ENCODE data around the gene TUBB.
"Not testable (repeated sequence)": the region's sequence is repeated elsewhere in the genome, so short reads cannot be mapped to it uniquely, and the experiment has no call there.

Gene TUBB

DNA sequence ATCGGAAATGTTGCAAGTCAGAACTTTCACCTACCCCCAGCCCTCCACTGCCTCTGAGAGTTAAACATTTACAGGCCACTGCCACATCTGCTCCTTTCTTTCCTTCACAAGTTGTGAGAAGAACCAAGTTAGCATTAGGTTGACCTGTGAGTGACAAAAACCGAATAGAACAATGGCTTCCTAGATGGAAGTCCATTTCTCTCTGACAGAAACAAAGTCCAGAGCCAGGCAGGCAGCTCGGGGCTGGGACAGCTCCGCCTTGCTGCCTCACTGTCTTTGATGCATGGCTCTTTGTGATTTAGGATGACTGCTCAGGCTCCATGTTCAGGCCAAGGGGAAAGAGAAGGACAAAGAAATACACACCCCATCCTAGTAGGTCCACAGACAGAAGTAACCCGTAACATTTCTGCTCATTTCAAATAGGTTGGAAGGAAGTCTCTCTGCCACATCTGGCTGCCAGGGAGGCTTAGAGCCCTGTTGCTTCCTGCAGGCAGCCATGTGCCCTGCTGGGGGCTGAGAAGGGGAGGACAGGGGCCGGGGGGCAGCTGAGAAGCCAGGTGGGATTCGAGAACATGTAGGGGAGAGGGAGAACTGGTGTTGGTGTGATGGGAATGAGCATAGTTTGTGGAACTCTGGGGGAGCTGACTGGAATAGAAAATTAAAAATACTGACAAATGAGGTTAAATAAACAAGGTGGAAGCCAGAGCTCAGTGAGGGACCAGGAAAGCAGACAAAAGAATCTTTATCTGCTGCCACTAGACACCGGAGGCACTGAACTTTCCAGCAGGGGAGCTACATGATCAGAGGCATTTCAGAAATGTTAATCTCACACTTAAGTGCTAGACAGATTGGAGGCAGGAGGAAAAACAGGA lies 43.7 kb downstream of the TUBB start:
- DNase-seq: no peak

DNA sequence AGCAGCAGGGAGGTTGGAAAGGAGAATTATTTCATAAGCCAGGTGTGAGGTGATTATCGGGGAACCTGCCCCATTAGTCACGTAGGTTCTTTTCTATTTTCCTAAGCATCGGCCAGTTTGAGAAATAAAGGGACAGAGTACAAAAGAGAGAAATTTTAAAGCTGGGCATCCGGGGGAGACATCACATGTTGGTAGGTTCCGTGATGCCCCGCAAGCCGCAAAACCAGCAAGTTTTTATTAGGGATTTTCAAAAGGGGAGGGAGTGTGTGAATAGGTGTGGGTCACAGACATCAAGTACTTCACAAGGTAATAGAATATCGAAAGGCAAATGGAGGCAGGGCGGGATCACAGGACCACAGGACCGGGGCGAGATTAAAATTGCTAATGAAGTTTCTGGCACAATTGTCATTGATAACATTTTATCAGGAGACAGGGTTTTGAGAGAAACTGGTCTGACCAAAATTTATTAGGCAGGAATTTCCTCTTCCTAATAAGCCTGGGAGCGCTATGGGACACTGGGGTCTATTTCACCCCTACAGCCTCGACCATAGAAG lies 44.4 kb downstream of the TUBB start:
- DNase-seq: not testable (repeated sequence)

- not testable (repeated sequence) for DNase-seq
Measured at GRCh38 chr6:30765495-30765894, 45.3 kb downstream of the TUBB start.

GRCh38 chr6:30766461-30767157 lies 46.5 kb downstream of the TUBB start:
- no peak for DNase-seq

GRCh38 chr6:30767158-30767943 lies 47.2 kb downstream of the TUBB start:
- DNase-seq: no peak

- DNase-seq: no peak
Measured at GRCh38 chr6:30767944-30768301, 47.8 kb downstream of the TUBB start.

DNA sequence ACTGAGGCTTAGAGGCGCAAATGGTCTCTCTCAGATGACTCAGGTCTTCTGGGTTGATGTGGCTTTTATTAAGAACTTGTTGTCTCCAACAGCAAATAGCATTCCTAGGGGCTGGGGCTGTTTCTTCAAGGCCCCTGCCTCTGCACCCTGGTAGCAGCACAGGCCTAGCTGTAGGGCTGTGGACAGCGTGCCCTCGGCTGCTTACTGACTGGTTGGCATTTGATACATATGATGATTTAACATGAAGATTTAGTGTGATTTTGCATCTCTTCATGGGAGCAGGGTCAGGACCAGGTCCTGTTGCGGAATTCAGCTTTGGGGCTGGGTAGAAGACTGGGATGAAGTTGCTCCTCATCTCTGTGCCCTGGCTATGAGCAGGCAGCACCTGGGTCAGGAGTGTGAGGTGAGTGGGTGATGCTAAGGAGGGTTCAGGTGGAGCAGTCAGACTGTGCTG lies 48.5 kb downstream of the TUBB start:
- DNase-seq: no peak

GRCh38 chr6:30769088-30769852 lies 49.1 kb downstream of the TUBB start:
- DNase-seq: no peak

DNA sequence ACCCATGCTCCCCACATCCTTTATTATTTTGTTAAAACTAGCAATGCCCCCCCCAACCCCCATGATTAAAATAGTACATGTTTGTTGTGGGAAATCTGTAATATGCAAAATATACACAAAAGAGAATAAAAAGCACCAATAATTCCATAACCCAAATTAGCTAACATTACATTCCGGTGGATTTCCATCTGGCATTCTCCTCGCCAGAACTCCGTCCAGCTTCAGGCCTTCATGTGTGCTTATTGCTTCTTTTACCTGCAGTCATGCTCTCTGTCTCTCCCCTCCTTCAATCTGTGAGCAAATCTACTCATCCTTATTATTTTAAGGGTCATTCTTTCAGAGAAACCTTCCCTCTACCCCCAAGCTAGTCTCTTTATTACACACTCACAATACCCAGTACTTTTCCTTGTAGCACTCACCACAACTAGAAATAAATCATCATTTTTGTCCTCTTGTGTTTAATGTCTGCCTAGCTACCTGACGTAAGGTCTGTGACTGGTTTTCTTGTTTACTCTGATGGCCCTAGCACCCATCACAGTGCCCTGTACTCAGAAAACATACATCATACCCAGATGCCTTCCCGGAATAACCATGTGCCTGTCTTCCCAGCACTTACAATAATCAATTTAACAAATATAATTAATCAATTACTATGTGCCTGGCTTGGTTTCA lies 49.8 kb downstream of the TUBB start:
- DNase-seq: no peak

- DNase-seq: no peak
Measured at GRCh38 chr6:30770592-30770991, 50.4 kb downstream of the TUBB start.

- DNase-seq: no peak
Measured at GRCh38 chr6:30774701-30775100, 54.5 kb downstream of the TUBB start.
